Fibroblast of skin of left quadriceps (primary cell): ENCODE measurements around the gene GPR37L1.
"Not testable (repeated sequence)": the region's sequence is repeated elsewhere in the genome, so short reads cannot be mapped to it uniquely, and the experiment has no call there.

Experiments
- DNase-seq, 2 experiments: peaks; one replicate each; pipeline ENCODE4 v3.0.0-alpha.2; 2013; ENCODE audit warnings: low read depth in 2 of 2

Gene GPR37L1

DNA sequence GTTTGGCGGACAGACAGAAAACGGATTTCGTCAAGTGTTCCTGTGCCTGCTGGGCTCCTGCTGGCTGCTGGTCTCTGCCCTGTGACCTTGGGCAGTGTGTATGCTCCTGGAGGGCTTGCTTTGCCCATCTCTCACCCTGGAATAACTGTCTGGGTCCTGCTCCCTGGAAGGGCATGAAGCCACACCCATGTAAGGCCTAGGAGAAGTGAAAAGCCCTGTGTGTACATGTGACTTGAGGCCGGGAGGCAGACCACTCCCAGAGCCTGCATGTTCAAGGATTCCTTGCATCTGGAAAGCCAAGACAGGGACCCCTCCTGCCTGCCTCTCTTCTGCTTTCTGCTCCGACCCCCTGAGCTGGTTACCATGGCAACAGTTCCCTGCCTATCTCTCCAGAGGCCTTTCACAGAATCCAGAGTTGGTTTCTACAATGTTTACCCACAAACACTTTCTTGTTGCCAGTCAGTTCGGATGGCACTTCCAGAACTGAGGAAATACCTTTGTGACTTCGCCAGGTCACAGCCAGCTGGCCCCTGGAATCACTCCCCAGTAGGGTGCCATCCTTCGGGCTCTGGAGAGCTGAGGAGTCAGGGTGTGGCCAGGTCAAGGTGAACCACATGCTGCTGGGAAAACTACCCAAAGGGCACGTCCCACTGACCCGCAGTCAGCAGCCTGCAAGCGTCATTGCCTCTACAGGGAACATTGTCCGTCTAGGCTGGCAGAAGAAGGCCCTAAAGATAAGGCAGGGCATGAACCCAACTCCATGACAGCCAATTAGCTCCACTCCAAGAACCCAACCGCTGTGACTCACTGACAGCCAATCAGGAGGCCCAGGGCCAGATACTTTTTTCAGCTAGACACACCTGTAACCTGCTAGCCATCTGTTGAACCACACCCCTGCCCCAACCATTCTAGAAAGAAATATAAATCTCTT is 14.7 kb upstream of the GPR37L1 start:
- DNase-seq, result no peak

DNA sequence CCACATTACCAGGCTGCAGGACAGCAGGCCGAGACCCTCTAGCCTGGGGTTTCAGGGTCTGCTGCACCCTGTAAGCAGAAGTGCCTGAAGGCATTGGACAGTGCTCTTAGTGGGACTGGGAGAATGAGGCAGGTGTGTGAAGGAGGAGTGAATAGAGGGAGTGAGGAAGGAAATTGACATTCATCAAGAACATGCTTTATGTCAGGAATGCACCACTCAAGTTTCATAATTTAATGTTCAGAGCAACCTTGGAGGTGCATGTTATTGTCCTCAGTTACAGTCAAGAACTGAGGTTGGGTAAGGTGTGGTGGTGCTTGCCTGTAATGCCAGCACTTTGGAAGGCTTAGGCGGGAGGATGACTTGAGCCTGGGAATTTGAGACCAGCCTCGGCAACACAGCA is 11.7 kb upstream of the GPR37L1 start:
- DNase-seq, result no peak

DNA sequence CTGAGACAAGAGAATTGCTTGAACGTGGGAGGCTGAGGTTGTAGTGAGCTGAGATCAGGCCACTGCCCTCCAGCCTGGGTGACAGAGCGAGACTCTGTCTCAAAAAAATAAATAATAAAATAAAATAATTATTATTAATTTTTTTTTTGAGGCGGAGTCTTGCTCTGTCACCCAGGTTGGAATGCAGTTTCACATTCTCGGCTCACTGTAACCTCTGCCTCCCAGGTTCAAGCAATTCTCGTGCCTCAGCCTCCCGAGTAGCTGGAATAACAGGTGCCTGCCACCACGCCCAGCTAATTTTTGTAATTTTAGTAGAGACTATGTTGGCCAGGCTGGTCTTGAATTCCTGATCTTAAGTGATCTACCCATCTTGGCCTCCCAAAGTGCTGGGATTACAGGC is 11.1 kb upstream of the GPR37L1 start:
- DNase-seq, result not testable (repeated sequence)

DNA sequence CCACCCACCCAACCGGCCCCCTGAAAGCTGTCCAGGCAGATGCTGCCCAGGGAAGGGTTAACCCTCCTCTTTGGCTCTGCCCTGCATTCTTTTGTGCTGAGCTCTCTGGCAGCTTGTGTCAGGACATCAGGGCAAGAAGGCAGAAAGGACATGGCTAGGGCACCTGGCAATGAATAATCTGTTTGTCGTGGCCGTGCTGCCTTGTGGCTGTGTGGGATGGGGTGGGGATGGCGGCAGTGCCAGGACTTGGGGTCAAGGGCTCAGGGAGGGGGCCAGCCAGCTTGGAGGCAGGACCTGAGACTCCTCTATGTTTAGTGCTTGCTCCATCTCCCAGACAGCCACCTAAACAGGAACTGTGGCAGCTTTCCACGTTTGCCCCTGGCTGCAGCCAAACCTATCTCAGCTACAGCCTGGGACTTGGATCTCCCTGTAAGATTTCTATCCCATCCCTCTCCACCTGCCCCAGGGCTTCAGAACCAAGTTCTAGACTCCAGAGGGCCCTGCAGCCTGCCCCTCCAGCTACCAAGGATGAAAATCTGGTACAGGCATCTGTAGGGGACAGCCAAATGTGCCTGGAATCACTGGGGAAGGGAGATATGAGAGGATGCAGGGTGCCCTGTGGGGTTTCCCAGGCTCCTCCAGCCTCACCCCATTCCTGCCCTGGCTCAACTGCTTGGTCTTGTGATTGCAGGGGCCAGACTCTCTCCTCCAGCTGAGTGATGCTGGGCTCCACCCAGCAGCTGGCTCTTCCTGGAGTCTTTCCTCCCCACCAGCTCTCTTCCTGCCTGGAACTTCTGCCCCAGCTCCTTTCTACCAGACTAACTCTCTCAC is 9.6 kb upstream of the GPR37L1 start:
- no peak for DNase-seq

GRCh38 chr1:202113690-202114300 is 8.9 kb upstream of the GPR37L1 start:
- DNase-seq, result no peak

DNA sequence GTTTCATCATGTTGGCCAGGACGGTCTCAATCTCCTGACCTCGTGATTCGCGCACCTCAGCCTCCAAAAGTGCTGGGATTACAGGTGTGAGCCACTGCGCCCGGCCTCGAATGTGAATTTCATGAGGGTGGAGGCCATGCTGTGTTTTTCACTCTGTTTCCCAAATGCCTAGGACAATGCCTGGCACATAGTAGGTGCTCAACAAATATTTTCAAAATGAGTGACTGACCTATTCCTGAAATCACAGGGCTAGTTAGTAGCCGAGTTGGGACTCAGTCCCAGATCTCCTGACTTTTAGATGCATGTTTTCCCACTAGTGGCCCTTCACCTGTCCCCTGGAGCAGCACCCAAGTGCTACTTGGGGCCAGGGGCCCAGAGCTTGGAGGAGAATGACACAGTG is 6.4 kb upstream of the GPR37L1 start:
- DNase-seq, result no peak

- no peak for DNase-seq
These were observed 4.8 kb upstream of the GPR37L1 start for GRCh38 chr1:202117898-202118371.

- DNase-seq, result no peak
These were observed 1.7 kb upstream of the GPR37L1 start for GRCh38 chr1:202121006-202121405.

- no peak for DNase-seq
These were observed 658 bp downstream of the GPR37L1 start for GRCh38 chr1:202123336-202123813.

- DNase-seq, result no peak
These were observed 1.4 kb downstream of the GPR37L1 start for GRCh38 chr1:202124142-202124541.

DNA sequence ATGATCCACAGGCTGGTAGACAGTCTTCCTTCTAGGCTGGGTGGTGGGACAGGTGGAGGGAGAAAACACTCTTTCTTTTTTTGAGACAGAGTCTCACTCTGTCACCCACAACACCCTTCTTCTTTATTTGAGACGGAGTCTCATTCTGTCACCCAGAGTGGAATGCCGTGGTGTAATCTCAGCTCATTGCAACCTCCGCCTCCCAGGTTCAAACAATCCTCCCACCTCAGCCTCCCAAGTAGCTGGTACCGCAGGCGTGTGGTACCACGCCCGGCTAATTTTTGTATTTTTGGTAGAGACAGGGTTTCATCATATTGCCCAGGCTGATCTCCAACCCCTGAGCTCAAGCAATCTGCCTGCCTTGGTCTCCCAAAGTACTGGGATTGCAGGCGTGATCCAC is 2.9 kb downstream of the GPR37L1 start:
- DNase-seq, result no peak

- no peak for DNase-seq
These were observed 3.7 kb downstream of the GPR37L1 start for GRCh38 chr1:202126426-202126825.

DNA sequence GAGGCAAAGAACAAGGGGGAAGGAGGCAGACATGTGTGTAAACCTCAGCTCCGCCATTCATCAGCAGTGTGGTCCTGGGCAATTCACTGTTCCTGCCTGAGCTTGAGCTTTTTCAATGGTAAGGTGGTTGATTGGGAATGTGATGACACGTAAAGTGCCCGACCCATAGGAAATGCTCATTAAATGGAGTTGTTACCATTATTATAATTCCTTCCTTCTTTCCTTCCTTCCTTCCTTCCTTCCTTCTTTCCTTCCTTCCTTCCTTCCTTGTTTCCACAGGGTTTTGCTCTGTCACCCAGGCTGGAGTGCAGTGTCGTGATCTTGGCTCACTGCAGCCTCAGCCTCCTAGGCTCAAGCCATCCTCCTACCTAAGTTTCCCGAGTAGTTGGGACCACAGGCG is 4.3 kb downstream of the GPR37L1 start:
- no peak for DNase-seq

DNA sequence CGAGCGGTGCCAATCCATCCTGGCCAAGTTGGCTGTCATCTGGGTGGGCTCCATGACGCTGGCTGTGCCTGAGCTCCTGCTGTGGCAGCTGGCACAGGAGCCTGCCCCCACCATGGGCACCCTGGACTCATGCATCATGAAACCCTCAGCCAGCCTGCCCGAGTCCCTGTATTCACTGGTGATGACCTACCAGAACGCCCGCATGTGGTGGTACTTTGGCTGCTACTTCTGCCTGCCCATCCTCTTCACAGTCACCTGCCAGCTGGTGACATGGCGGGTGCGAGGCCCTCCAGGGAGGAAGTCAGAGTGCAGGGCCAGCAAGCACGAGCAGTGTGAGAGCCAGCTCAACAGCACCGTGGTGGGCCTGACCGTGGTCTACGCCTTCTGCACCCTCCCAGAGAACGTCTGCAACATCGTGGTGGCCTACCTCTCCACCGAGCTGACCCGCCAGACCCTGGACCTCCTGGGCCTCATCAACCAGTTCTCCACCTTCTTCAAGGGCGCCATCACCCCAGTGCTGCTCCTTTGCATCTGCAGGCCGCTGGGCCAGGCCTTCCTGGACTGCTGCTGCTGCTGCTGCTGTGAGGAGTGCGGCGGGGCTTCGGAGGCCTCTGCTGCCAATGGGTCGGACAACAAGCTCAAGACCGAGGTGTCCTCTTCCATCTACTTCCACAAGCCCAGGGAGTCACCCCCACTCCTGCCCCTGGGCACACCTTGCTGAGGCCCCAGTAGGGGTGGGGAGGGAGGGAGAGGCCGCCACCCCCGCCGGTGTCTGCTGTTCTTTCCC is 5.3 kb downstream of the GPR37L1 start:
- DNase-seq, result no peak

- DNase-seq, result no peak
These were observed 7.0 kb downstream of the GPR37L1 start for GRCh38 chr1:202129453-202130296.

GRCh38 chr1:202130297-202130721 is 7.6 kb downstream of the GPR37L1 start:
- no peak for DNase-seq

GRCh38 chr1:202130816-202131522 is 8.3 kb downstream of the GPR37L1 start:
- no peak for DNase-seq

DNA sequence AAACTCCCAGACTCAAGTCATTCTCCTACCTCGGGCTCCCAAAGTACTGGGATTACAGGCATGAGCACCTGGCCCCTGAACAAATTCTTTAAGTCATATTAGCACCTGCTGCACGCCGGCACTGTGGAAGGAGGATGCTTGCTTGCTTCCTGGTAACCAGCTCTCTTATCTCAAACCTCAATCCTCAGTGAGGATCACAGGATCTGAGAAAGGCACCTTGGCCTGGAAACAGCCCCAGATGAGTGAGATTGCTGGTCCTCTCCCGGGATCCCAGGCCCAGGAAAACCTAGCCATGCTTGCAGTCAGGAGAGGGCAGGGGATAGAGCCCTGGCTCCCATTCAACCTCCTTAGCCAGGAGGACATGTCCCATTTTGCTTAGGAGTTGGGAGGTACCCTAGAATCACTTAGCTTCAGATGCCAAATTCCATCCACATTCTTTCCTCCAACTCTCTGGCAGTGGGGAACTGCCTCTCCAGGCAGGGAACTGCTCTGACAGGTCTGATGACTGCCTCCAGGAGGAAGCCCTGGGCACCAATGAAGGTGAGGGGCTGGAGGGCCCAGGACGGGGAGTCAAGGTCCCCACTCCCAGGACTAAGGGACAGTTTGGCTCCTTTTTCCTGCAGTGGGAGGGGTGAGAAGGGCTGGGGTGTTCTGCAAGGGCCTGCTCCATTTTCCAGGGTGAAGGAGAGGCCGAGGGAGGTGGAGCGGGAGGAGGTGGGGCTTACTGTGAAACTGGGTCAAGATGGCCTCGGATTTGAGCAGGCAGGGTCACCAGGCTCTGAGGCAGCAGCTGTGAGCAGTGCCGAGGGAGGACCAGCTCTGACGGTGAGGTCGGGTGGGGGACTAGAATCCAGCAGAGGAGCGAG is 9.5 kb downstream of the GPR37L1 start:
- DNase-seq, result no peak

GRCh38 chr1:202133001-202133400 is 10.3 kb downstream of the GPR37L1 start:
- DNase-seq, result no peak
